ENCODE data around the gene GNA15. TPM values are rescaled to one million over a fixed set of nuclear protein-coding genes. Genes with fewer than 3 reads are reported as not detected.
A peak's percentile ranks its signal among the peaks of the same experiment; 100 is the strongest.

The GNA15 gene
- total and polyA plus RNA-seq, 2 donors (not counting 1 experiment from before 2014, with no cell fraction given), result not detected

DNA sequence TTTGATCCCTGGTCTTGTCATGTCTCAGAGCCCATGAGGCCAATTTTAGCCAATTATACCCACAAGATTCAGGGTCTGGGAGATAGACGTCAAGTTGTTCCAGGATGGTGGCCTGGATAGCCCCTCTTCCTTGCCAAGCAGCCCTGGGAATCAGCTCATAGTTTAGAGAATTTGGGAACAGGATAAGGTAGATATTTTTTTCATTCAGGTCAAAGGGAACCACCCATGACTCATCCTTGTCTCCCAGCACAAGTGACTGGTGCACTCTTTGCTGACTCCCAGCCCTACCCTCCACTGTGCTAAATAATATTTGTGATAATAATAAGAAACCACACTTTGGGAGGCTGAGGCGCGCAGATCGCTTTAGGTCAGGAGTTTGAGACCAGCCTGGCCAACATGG, 25.6 kb downstream of the GNA15 start:
- Histone ChIP-seq H3K27ac (ENCODE audit: insufficient read depth, low read length) (no peak overlapping the region), H3K9ac (ENCODE audit: insufficient read depth, low read length) (no peak overlapping the region), H3K4me3 (replicated peaks in 1 of 4; ENCODE audit: control extremely low read depth in 1 of 4, insufficient read depth in 1 of 4, low read depth in 3 of 4, low read length in 4 of 4) (no peak overlapping the region), H3K4me1 (ENCODE audit: control insufficient read depth, extremely low read depth, insufficient read depth, low read length) (peaks cover 3% of the 10 kb centered on the region), H3K79me2 (ENCODE audit: control insufficient read depth, insufficient read depth, low read length) (no peaks in the 10 kb centered on the region), H4K20me1 (ENCODE audit: control insufficient read depth, extremely low read depth, insufficient read depth, low read length) (no peaks in the 10 kb centered on the region), H3K9me3 (ENCODE audit: control insufficient read depth, insufficient read depth, low read depth, low read length) (no peaks in the 10 kb centered on the region), H3K27me3 (ENCODE audit: control insufficient read depth, insufficient read depth, low read length) (no peaks in the 10 kb centered on the region), H3K4me2 (ENCODE audit: extremely low read depth, insufficient read depth, low read length) (no peak overlapping the region), H2AFZ (ENCODE audit: low read length) (no peak overlapping the region), H3K36me3 (ENCODE audit: control insufficient read depth, insufficient read depth, low read length) (no peaks in the 10 kb centered on the region)
- TF ChIP-seq, protein P1, sequence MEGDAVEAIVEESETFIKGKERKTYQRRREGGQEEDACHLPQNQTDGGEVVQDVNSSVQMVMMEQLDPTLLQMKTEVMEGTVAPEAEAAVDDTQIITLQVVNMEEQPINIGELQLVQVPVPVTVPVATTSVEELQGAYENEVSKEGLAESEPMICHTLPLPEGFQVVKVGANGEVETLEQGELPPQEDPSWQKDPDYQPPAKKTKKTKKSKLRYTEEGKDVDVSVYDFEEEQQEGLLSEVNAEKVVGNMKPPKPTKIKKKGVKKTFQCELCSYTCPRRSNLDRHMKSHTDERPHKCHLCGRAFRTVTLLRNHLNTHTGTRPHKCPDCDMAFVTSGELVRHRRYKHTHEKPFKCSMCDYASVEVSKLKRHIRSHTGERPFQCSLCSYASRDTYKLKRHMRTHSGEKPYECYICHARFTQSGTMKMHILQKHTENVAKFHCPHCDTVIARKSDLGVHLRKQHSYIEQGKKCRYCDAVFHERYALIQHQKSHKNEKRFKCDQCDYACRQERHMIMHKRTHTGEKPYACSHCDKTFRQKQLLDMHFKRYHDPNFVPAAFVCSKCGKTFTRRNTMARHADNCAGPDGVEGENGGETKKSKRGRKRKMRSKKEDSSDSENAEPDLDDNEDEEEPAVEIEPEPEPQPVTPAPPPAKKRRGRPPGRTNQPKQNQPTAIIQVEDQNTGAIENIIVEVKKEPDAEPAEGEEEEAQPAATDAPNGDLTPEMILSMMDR (conservative IDR thresholded peaks at IDR 0.05 in 1 of 2, IDR thresholded peaks at IDR 0.05 in 1 of 2; ENCODE audit: low read depth in 1 of 2, low read length in 2 of 2), result no peak
- no peak for TF ChIP-seq EZH2 (IDR thresholded peaks at IDR 0.05; ENCODE audit: low read length, missing control alignments)
- peak in 1 of 2 donors; percentile 36 for DNase-seq (ENCODE audit: low read depth in 2 of 2)

DNA sequence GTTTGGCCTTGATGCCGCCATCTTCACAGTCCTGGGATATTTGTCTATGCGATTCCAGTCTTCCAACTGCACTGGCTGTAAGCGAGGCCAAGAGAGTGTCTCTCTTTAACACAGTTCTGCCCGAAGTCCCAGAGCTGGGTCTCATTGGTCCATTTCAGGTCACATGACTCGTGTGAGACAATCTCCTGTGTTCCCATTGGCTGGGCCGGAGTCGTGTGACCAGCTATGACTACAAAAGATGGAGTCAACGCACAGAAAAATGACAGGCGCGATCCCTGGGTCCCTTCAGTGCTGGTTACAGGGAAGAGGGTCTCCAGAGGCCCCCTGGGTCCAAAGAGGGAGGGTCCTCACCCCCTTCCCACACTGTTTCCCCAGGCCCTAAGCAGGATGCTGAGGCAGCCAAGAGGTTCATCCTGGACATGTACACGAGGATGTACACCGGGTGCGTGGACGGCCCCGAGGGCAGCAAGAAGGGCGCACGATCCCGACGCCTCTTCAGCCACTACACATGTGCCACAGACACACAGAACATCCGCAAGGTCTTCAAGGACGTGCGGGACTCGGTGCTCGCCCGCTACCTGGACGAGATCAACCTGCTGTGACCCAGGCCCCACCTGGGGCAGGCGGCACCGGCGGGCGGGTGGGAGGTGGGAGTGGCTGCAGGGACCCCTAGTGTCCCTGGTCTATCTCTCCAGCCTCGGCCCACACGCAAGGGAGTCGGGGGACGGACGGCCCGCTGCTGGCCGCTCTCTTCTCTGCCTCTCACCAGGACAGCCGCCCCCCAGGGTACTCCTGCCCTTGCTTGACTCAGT, 26.8 kb downstream of the GNA15 start:
- Histone ChIP-seq H3K27ac (ENCODE audit: insufficient read depth, low read length) (no peak overlapping the region), H3K79me2 (ENCODE audit: control insufficient read depth, insufficient read depth, low read length) (no peaks in the 10 kb centered on the region), H4K20me1 (ENCODE audit: control insufficient read depth, extremely low read depth, insufficient read depth, low read length) (no peaks in the 10 kb centered on the region), H3K4me3 (replicated peaks in 1 of 4; ENCODE audit: control extremely low read depth in 1 of 4, insufficient read depth in 1 of 4, low read depth in 3 of 4, low read length in 4 of 4) (no peak overlapping the region), H3K4me2 (ENCODE audit: extremely low read depth, insufficient read depth, low read length) (no peak overlapping the region), H3K4me1 (ENCODE audit: control insufficient read depth, extremely low read depth, insufficient read depth, low read length) (peaks cover 3% of the 10 kb centered on the region), H3K9ac (ENCODE audit: insufficient read depth, low read length) (no peak overlapping the region), H2AFZ (ENCODE audit: low read length) (no peak overlapping the region), H3K9me3 (ENCODE audit: control insufficient read depth, insufficient read depth, low read depth, low read length) (no peaks in the 10 kb centered on the region), H3K27me3 (ENCODE audit: control insufficient read depth, insufficient read depth, low read length) (no peaks in the 10 kb centered on the region), H3K36me3 (ENCODE audit: control insufficient read depth, insufficient read depth, low read length) (no peaks in the 10 kb centered on the region)
- TF ChIP-seq EZH2 (IDR thresholded peaks at IDR 0.05; ENCODE audit: low read length, missing control alignments), result no peak
- TF ChIP-seq, protein P1 (conservative IDR thresholded peaks at IDR 0.05 in 1 of 2, IDR thresholded peaks at IDR 0.05 in 1 of 2; ENCODE audit: low read depth in 1 of 2, low read length in 2 of 2), result no peak
- no peak for DNase-seq (ENCODE audit: low read depth in 2 of 2)

DNA sequence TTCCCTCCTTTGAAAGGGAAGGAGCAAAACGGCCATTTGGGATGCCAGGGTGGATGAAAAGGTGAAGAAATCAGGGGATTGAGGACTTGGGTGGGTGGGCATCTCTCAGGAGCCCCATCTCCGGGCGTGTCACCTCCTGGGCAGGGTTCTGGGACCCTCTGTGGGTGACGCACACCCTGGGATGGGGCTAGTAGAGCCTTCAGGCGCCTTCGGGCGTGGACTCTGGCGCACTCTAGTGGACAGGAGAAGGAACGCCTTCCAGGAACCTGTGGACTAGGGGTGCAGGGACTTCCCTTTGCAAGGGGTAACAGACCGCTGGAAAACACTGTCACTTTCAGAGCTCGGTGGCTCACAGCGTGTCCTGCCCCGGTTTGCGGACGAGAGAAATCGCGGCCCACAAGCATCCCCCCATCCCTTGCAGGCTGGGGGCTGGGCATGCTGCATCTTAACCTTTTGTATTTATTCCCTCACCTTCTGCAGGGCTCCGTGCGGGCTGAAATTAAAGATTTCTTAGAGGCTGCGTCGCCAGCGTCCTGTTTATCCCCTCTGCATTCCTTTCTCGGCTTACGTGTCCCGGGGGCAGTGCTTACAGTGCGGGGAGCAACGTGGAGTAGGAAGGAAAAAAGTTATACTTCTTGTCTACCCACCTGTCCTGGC, 27.5 kb downstream of the GNA15 start:
- H3K27ac ChIP-seq (ENCODE audit: insufficient read depth, low read length), result no peak overlapping the region
- no peaks in the 10 kb centered on the region for H3K36me3 ChIP-seq (ENCODE audit: control insufficient read depth, insufficient read depth, low read length)
- no peaks in the 10 kb centered on the region for H3K27me3 ChIP-seq (ENCODE audit: control insufficient read depth, insufficient read depth, low read length)
- H3K79me2 ChIP-seq (ENCODE audit: control insufficient read depth, insufficient read depth, low read length), result no peaks in the 10 kb centered on the region
- H3K4me3 ChIP-seq (replicated peaks in 1 of 4; ENCODE audit: control extremely low read depth in 1 of 4, insufficient read depth in 1 of 4, low read depth in 3 of 4, low read length in 4 of 4), result no peak overlapping the region
- TF ChIP-seq EZH2 (IDR thresholded peaks at IDR 0.05; ENCODE audit: low read length, missing control alignments), result no peak
- TF ChIP-seq, protein P1 (conservative IDR thresholded peaks at IDR 0.05 in 1 of 2, IDR thresholded peaks at IDR 0.05 in 1 of 2; ENCODE audit: low read depth in 1 of 2, low read length in 2 of 2), result peak; percentile 92 to 94
- H3K4me2 ChIP-seq (ENCODE audit: extremely low read depth, insufficient read depth, low read length), result peak overlapping the region; percentile 8
- no peak overlapping the region for H3K9ac ChIP-seq (ENCODE audit: insufficient read depth, low read length)
- no peaks in the 10 kb centered on the region for H3K9me3 ChIP-seq (ENCODE audit: control insufficient read depth, insufficient read depth, low read depth, low read length)
- DNase-seq (ENCODE audit: low read depth in 2 of 2), result peak; percentile 28 to 57
- no peaks in the 10 kb centered on the region for H4K20me1 ChIP-seq (ENCODE audit: control insufficient read depth, extremely low read depth, insufficient read depth, low read length)
- H2AFZ ChIP-seq (ENCODE audit: low read length), result no peak overlapping the region
- peaks cover 3% of the 10 kb centered on the region for H3K4me1 ChIP-seq (ENCODE audit: control insufficient read depth, extremely low read depth, insufficient read depth, low read length)
